Measurements from ENCODE around the gene NUCB1.

The NUCB1 gene

DNA sequence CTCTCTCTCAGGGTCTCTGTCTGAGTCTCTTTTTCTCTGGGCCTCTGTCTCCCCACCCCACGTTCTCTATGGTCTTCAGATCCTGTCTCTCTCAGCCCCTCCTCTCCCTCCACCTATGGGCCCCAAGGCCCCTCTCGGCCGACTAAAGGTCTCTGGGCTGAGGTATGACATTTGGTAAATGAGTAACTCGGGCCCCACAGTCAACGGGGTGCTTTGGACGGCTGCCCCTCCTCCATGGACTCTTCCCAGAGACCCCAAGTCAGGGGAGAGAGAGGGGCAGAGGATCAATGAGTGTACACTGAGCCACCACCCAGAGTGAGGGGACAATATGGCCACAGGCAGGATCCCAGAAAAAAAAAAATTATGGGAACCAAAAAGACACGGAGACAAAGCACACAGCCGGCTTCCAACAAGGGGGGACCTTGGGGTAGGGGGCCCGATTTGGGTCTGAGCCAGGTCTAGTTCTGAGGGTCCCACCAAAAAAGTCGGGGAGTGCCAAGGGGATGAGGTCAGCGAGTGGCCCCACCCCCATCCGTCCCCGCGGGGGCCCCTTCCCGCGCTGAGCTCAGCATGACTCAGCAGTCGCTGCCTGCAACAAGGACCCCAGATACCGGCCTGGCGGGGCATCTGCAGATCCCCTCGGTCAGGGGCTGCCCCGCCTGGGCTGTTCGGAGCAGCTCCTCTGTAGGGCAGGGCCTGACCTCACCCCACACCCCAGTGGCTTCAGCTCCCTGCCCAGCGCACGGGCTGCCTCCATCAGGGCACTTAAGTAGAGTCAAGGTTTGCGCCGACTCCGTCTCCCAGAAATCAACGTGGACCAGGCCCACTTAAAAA is 63.5 kb downstream of the NUCB1 start:
- peak; percentile 82 for DNase-seq

DNA sequence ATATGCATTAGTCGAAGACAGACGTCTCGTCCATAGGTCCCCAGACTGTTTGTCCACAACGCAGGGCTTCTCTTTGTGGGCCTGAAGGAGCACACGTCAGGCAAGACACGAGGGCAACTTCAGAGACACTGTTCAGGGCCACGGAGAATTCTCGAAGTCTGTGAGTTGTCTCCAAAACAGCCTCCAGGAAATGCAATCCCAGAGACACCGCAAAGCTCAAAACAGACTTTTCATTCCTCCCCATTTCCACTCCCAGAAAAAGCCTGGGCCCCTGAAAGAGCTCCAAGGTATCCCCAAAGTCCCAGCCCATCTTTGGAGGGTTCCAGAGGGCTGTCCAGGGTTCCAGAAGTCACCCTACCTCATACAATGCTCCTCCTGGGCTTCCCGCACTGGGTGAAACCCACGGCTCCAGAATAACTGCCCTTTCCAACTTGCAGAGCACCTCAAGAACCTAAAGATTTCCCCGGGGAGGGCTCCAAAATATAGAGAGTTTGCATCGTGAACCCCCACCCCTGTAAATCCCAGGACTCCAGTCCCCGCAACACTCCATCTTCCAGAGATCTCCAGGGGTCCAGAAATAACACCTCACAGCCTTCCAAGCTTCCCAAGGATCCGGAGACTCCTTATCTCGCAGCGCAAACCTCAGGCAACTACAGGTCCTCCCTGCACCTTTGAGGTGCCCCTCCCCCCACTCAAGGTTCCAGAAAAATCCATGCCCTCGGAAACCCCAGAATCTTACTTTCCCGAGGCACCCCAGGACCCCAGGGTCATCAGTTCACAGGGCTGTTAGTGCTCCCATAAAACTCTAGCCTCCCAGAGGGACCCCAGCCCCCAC is 64.3 kb downstream of the NUCB1 start:
- DNase-seq, result no peak

DNA sequence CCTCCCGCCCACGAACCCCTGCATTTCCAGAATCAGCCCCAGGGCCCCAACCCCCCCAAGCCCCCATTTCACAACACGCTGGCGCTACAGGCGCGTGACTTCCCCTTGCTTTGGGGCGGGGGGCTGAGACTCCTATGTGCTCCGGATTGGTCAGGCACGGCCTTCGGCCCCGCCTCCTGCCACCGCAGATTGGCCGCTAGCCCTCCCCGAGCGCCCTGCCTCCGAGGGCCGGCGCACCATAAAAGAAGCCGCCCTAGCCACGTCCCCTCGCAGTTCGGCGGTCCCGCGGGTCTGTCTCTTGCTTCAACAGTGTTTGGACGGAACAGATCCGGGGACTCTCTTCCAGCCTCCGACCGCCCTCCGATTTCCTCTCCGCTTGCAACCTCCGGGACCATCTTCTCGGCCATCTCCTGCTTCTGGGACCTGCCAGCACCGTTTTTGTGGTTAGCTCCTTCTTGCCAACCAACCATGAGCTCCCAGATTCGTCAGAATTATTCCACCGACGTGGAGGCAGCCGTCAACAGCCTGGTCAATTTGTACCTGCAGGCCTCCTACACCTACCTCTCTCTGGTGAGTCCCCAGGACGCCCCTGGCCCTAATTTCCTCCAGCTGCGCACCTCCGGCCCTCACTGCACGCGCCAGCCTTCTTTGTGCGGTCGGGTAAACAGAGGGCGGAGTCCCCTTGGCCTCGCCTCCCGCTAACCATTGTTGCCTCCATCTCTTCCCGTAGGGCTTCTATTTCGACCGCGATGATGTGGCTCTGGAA is 65.1 kb downstream of the NUCB1 start, which contains the start of gene FTL:
Gene FTL (plus strand): TSS at position 270 of the 766 bp plus-strand sequence. CDS start 199 bp downstream, at position 469.
- peak; percentile 96 for DNase-seq

DNA sequence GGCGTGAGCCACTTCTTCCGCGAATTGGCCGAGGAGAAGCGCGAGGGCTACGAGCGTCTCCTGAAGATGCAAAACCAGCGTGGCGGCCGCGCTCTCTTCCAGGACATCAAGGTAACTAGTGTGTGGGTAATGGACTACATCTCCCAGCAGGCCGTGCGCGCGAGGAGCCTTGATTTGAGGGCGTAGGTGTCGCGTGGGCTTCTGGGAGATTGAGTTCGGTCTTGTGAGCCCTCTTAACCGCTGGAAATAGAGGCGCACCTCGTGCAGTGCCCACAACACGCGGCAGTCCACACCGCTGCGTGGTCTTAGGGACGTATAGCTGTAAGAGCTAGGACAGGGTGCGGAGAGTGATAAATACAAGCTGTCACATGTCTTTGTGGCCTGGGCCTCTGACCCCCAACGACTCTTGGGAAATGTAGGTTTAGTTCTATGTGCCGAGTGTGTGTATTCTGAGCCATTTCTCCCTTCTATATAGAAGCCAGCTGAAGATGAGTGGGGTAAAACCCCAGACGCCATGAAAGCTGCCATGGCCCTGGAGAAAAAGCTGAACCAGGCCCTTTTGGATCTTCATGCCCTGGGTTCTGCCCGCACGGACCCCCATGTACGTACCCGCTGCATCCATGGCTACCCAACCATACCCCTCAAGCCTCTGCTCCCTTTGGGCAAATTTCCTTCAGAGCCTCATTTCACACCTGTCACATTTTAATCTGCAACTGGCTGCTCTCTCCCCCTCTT is 65.9 kb downstream of the NUCB1 start:
- peak; percentile 94 for DNase-seq

DNA sequence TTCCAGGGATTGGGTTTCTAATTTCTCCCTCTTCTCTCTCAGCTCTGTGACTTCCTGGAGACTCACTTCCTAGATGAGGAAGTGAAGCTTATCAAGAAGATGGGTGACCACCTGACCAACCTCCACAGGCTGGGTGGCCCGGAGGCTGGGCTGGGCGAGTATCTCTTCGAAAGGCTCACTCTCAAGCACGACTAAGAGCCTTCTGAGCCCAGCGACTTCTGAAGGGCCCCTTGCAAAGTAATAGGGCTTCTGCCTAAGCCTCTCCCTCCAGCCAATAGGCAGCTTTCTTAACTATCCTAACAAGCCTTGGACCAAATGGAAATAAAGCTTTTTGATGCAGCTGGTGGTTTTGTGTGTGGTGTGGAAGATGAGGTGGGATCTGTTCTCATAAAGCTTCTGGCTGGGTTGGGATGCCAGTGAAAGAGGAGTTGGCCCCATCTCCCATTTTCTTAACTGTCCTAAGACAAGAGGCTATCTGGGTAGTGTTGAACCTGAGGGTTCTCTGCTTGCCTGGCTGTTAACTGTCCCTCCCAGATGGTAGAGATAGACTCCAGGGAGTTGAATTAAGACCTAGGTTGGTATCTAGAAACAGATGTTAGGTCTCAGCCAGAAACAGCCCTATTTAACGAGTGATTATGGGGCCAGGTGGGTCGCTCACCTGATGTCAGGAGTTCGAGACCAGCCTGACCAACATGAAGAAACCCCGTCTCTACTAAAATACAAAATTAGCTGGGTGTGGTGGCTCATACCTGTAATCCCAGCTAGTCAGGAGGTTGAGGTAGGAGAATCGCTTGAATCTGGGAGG is 66.6 kb downstream of the NUCB1 start:
- peak; percentile 26 for DNase-seq

DNA sequence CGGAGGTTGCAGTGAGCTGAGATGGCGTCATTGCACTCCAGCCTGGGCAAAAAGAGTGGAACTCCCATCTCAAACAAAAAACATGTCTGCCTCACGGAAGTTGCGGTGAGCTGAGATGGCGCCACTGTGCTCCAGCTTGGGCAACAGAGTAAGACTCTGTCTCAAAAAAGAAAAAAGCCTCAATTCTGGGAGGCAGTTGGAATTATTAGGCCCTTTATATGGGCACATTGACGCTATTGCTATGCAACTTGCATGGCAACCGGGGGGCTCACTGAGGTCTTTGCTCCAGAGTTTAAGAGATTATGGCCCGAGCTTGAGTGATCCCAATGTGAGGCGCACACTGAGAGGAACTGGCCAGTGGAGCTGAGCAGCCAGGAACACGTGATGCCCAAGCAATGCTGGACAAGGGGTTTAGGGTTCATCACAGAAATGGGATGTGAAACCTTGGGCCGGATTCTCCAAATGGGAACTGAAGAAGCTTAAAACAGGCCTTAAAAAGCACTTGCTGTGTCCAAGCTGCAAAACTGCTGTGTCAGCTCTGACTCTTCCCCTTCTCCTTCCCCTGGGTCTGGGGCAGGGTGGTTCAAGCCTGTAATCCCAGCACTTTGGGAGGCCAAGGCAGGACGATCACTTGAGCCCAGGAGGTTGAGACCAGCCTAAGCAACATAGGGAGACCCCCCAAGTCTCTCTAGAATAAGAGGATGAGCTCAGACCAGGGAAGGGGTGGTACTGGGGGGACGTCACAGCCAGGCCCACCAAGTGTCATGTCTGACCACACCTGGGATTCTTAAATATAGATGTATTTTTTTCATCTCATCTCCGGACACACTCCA is 67.5 kb downstream of the NUCB1 start:
- peak; percentile 21 for DNase-seq

DNA sequence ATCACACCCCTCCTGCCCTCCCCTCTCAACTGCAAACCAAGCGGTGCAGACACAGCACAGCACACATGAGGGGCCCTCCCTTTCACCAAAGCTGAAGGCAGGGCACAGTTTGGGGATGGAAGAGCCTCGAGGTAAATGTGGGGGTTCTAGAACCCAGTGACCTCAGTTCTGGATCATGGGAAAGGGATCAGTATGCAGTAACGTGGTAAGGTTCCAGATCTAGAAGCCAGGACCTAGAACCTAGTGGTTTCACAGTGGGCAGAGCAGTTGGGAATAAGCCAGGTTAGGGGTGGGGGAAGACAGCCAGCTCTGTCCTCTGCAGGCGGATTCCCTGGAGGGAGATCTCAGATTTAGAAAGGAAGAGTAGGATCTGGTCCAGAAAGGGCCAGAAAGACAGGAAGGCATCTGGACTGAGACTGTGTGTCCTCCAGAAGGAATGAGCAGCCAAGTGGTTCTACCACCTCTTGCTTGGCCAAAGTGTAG is 68.1 kb downstream of the NUCB1 start:
- DNase-seq, result peak; percentile 15

DNA sequence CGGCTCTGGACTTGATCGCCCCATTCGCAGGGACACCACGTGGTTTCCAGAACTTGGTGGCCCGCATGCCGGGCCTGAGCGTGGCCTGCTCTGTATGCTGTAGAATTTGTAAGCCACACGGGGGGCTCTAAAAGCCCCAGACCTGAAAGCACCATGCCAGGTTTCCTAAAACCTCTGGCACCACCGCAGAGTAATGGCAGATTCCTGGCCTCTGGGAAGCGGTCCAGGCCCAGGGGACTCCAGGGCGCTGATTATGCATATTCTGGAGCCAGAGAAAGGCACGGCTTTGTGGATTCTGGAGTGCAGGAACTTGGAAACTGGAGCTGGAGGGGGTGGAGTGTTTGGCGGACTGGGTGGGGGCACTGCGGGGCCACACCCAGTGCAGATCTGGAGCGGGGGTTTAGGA is 68.7 kb downstream of the NUCB1 start:
- no peak for DNase-seq

DNA sequence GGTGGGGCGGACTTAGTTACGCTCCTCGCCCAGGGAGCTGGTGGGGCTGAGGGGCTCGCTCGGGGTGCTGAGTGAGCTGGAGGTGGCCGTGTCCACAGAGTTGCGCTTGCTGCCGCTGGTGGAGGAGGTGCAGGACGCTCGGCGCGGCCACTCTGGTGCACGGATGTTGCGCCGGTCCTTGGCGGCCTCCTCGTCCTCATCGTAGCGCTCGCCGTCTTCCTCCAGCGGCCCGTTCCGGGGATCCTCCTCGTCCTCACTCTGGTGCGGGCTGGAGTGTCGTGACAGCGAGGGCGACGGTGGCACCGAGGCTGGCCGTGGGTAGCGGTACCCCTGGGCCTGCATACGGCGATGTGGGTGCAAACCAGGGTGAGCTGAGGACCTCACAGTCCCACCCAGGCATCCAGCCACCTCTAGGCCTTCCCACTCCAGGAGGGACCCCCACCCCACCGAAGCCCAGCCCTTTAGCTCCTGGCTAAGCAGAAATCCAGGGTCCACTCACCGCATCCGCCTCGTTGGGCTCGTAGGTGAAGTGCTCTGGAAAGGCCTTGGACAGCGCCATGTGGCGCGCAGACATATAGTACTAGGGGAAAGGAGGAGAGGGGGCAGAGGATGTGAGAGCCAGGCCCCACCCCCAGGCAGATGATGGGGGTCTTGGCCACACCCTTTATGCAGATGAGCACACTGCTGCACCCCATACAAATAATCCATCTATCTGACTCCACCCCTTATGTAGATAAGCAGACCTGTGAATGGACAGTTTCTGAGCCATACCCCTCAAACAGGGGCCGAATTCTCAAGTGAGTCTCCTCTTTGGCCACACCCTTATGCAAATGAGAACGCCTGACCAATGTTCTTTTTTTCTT is 69.4 kb downstream of the NUCB1 start:
- DNase-seq, result no peak

DNA sequence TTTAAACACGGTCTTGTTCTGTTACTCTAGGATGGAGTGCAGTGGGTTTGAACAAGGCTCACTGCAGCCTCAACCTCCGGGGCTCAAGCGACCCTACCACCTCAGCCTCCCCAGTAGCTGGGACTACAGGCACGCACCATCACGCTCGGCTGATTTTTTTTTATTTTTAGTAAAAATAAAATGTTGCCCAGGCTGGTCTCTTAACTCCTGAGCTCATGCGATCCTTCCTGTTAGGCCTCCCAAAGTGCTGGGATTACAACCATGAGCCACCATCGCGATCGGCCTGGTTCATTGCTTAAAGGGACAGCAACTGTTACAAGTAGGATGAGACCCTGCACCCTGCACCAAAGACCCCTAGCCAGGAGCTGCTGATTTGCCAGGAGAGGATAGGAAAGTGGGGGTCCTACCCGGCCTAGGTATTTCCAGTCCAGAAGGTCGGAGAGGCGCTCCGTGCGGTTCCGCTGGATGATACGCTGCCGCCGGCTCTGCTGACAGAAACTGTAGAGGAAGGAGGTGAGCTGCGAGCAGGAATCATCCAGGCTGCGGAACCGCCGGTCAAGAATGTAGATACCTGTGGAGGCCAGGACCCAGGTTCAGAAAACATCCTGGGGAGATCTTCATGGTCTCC is 70.1 kb downstream of the NUCB1 start:
- DNase-seq, result no peak

DNA sequence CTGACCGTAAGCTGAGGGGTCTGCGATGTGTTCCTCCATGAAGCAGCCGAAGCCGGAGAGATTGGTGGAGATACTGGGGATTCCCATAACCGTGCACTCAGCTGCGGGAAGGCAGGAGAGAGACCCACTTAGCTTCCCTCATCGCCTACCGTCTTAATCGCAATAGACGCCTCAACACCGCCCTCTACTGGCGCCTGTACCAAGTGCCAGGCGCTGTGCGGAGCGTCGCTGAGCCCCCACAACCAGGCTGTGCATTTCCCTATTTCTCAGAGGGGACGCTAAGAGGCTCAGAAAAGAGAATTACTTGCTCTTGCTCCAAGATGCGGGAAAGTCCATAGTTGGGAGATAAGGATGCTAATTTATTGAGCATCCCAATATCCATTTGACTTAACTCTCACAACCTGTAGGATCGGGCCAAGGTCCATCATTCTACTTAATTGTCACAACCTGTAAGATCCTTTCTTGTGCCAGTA is 70.8 kb downstream of the NUCB1 start:
- DNase-seq, result peak; percentile 89

Data from stimulated activated CD4-positive, alpha-beta T cell treated with anti-CD3 and anti-CD28 coated beads, Interleukin-15, amount 100 ng/mL, for 24 hours (primary cell).